ENCODE results near the gene TMEM132D.
"Not testable (repeated sequence)": the region's sequence is repeated elsewhere in the genome, so short reads cannot be mapped to it uniquely, and the experiment has no call there.

The TMEM132D gene

GRCh38 chr12:129052373-129052772, 851.5 kb downstream of the TMEM132D start:
- FAIRE-seq = no peak
- TF ChIP-seq CTCF (IDR thresholded peaks at IDR 0.05; ENCODE audit: insufficient read depth, missing control alignments) = no peak

GRCh38 chr12:129049917-129050316, 853.9 kb downstream of the TMEM132D start:
- DNase-seq (ENCODE audit: insufficient read length, low spot score) = no peak
- TF ChIP-seq CTCF (IDR thresholded peaks at IDR 0.05; ENCODE audit: insufficient read depth, missing control alignments) = no peak

More at GRCh38 chr12:129052373-129052772, 851.5 kb downstream of the TMEM132D start:
- no peak for DNase-seq (ENCODE audit: insufficient read length, low spot score)

GRCh38 chr12:129043334-129043733, 860.5 kb downstream of the TMEM132D start:
- not testable (repeated sequence) for DNase-seq (ENCODE audit: insufficient read length, low spot score); FAIRE-seq

More at GRCh38 chr12:129049917-129050316, 853.9 kb downstream of the TMEM132D start:
- FAIRE-seq = no peak

GRCh38 chr12:129036135-129036534, 867.7 kb downstream of the TMEM132D start:
- DNase-seq (ENCODE audit: insufficient read length, low spot score) (no peak), FAIRE-seq (no peak)
- TF ChIP-seq CTCF (IDR thresholded peaks at IDR 0.05; ENCODE audit: insufficient read depth, missing control alignments) = no peak

- FAIRE-seq = no peak
- DNase-seq (ENCODE audit: insufficient read length, low spot score) = no peak
- TF ChIP-seq CTCF (IDR thresholded peaks at IDR 0.05; ENCODE audit: insufficient read depth, missing control alignments) = no peak
These were observed 869.1 kb downstream of the TMEM132D start for GRCh38 chr12:129034558-129035289.

GRCh38 chr12:129028844-129029243, 875.0 kb downstream of the TMEM132D start:
- TF ChIP-seq CTCF (IDR thresholded peaks at IDR 0.05; ENCODE audit: insufficient read depth, missing control alignments) = no peak
- DNase-seq (ENCODE audit: insufficient read length, low spot score) = no peak
- FAIRE-seq = no peak

GRCh38 chr12:129025055-129025454, 878.8 kb downstream of the TMEM132D start:
- FAIRE-seq = no peak
- DNase-seq (ENCODE audit: insufficient read length, low spot score) = no peak
- no peak for TF ChIP-seq CTCF (IDR thresholded peaks at IDR 0.05; ENCODE audit: insufficient read depth, missing control alignments)
